ENCODE data around the gene UBE2S. TPM values are rescaled to one million over a fixed set of nuclear protein-coding genes. Genes with fewer than 3 reads are reported as not detected.

UBE2S gene
- total and polyA plus RNA-seq, 12 donors = 8.8 to 57.1 (median 18.8) TPM

DNA sequence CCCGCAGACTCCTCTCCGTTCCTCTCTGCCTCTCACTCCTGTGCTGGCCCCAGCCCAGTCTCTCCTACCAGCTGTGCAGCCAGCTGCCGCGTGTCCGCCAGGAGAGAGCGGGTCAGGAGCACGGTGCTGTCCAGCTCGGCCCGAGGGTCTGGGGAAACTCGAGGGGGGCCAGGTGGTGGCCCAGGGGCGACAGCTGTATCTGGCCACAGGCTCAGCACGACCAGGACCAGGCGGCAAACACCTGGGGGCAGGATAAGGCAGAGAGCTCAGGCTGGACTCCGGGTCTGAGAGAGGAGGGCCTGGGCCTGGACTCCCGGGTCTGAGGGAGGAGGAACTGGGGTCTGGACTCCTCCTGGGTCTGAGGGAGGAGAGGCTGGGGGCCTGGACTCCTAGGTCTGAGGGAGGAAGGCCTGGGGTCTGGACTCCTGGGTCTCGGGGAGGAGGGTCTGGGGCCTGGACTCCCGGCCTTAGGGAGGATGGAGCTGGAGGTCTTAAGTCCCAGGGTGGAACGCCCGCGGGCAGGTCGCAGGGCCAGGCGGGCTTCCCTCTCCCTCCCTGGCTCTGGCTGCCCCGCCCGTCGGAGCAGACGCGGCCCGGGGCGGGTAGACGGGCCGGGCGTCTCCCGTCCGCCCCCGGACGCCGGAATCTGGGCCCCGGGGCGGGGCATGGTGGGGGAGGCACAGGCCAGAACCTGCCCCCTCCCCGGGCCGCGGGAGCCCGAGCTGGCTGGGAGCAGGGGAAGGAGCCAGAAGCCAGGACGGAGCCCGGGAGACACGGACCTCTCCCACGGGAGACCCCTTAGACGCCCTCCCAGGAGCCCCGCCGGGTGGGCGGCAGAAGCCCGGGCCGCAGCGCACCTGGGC, 38.7 kb downstream of the UBE2S start:
- Histone ChIP-seq H3K4me3 (no peak overlapping the region), H3K27ac (no peak overlapping the region), H3K27me3 (peaks cover 49% of the 10 kb centered on the region), H3K4me1 (replicated peaks in 1 of 2) (peaks cover 0 to 6% of the 10 kb centered on the region in 2 donors), H3K9me3 (replicated peaks in 1 of 3) (no peaks in the 10 kb centered on the region), H3K36me3 (replicated peaks in 1 of 2) (no peaks in the 10 kb centered on the region)
- TF ChIP-seq, protein P1, sequence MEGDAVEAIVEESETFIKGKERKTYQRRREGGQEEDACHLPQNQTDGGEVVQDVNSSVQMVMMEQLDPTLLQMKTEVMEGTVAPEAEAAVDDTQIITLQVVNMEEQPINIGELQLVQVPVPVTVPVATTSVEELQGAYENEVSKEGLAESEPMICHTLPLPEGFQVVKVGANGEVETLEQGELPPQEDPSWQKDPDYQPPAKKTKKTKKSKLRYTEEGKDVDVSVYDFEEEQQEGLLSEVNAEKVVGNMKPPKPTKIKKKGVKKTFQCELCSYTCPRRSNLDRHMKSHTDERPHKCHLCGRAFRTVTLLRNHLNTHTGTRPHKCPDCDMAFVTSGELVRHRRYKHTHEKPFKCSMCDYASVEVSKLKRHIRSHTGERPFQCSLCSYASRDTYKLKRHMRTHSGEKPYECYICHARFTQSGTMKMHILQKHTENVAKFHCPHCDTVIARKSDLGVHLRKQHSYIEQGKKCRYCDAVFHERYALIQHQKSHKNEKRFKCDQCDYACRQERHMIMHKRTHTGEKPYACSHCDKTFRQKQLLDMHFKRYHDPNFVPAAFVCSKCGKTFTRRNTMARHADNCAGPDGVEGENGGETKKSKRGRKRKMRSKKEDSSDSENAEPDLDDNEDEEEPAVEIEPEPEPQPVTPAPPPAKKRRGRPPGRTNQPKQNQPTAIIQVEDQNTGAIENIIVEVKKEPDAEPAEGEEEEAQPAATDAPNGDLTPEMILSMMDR (IDR thresholded peaks at IDR 0.05) = no peak
- TF ChIP-seq POLR2A (IDR thresholded peaks at IDR 0.05) = no peak
- 5 to 57% (median 23%) methylated on average over 4 to 53 of the region's 54 CpGs for WGBS, 4 donors
- intact Hi-C loops (cut with DNase I) = no loop called here
- no peak for DNase-seq

DNA sequence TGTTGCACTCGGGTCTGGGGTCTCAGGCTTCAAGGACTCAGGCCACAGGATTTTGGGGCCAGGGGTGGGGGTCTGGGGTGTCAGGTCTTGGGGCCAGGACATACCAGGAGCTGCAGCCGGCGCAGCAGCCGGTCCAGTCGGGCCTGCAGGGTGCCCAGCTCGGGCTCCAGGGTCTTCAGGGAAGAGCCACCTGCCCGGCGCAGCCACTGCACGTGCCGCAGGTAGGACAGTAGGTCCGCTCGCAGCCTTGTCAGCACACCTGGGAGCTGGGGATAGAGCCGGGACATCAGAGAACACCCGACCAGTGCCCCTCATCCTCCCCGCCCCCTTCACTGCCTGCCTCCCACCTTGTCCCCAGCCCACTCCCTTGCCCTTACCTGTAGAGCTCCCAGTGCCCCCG, 39.5 kb downstream of the UBE2S start:
- intact Hi-C loops (cut with DNase I) = no loop called here
- H3K27me3 ChIP-seq = peaks cover 48% of the 10 kb centered on the region
- H3K36me3 ChIP-seq (replicated peaks in 1 of 2) = no peaks in the 10 kb centered on the region
- DNase-seq = no peak
- peaks cover 0 to 6% of the 10 kb centered on the region in 2 donors for H3K4me1 ChIP-seq (replicated peaks in 1 of 2)
- no peak for TF ChIP-seq POLR2A (IDR thresholded peaks at IDR 0.05)
- TF ChIP-seq, protein P1 (IDR thresholded peaks at IDR 0.05) = no peak
- no peaks in the 10 kb centered on the region for H3K9me3 ChIP-seq (replicated peaks in 1 of 3)
- no peak overlapping the region for H3K27ac ChIP-seq
- no peak overlapping the region for H3K4me3 ChIP-seq
- WGBS, 4 donors = 80 to 87% (median 85%) methylated on average over 2 to 16 of the region's 16 CpGs

DNA sequence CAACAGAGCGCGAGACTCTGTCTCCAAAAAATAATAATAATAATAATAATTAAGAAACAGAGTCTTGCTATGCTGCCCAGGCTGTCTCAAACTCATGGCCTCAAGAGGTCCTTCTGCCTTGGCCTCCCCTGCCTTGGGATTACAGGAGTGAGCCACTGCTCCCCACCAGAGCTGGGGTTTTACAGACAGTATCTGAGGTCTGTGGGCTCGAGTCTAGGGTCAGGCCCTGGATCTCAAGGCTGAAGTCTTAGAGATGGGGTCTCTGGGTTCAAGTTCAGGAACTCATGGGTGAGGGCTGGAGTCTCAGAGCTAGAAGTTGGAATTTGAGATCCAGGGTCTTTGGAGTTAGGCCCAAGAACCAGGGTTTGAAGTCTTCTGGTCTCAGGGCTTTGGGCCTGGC, 40.8 kb downstream of the UBE2S start:
- Histone ChIP-seq H3K27ac (no peak overlapping the region), H3K4me1 (replicated peaks in 1 of 2) (peaks cover 0 to 6% of the 10 kb centered on the region in 2 donors), H3K9me3 (replicated peaks in 1 of 3) (no peaks in the 10 kb centered on the region), H3K36me3 (replicated peaks in 1 of 2) (no peaks in the 10 kb centered on the region), H3K27me3 (peaks cover 36% of the 10 kb centered on the region), H3K4me3 (no peak overlapping the region)
- TF ChIP-seq POLR2A (IDR thresholded peaks at IDR 0.05) = no peak
- TF ChIP-seq, protein P1 (IDR thresholded peaks at IDR 0.05) = no peak
- WGBS, 4 donors = 59 to 94% (median 86%) methylated on average over 3 of the region's 3 CpGs
- intact Hi-C loops (cut with DNase I) = no loop called here
- no peak for DNase-seq

DNA sequence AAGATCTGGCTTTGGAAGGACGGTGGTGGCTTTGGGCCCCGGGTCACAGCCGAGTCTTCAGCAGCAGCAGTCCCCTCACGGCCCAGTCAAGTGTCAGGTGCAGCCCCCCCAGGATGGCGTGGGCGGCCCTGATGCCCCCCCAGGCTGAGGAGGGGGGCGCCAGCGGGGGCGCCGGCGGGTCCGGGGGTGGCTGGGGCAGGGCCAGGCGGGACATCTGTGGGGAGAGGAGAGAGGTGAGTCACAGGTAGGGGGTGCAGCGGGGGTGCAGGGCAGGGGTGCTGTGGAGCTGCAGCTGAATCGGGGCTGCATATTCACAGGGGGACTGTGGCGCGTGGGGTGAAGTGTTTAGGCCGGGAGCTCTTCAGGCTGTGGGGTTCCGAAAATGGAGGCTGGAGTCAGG, 41.6 kb downstream of the UBE2S start:
- TF ChIP-seq POLR2A (IDR thresholded peaks at IDR 0.05) = no peak
- TF ChIP-seq, protein P1 (IDR thresholded peaks at IDR 0.05) = no peak
- no peaks in the 10 kb centered on the region for H3K36me3 ChIP-seq (replicated peaks in 1 of 2)
- no peak for DNase-seq
- 58 to 83% (median 78%) methylated on average over 14 to 19 of the region's 19 CpGs for WGBS, 4 donors
- peaks cover 28% of the 10 kb centered on the region for H3K27me3 ChIP-seq
- no peak overlapping the region for H3K4me3 ChIP-seq
- no peak overlapping the region for H3K27ac ChIP-seq
- no peaks in the 10 kb centered on the region for H3K9me3 ChIP-seq (replicated peaks in 1 of 3)
- intact Hi-C loops (cut with DNase I) = no loop called here
- H3K4me1 ChIP-seq (replicated peaks in 1 of 2) = peaks cover 0 to 6% of the 10 kb centered on the region in 2 donors
